Upper lobe of left lung (tissue), 6 donors: ENCODE results near the gene ADGB. TPM values are rescaled to one million over a fixed set of nuclear protein-coding genes. Genes with fewer than 3 reads are reported as not detected.

Experiments
- ATAC-seq, 2 donors: fragments of 200-7000 bp; cut with Tn5 transposase; one replicate each; pipeline ENCODE4 v1.9.1; 2022; ENCODE audit warnings: mild to moderate bottlenecking in 2 of 2, moderate library complexity in 2 of 2; ENCODE audit not compliant: low FRiP score in 2 of 2
- DNase-seq, 2 donors: peaks; one replicate each; pipeline ENCODE4 v3.0.0-alpha.2; 2019 to 2020
- H3K27ac ChIP-seq, 4 donors: fragments of 200-600 bp; sonication (generic); one replicate each; pipeline ENCODE4 v1.5.1; 2016 to 2019
- H3K27me3 ChIP-seq, 4 donors: fragments of 200-600 bp; sonication (generic); one replicate each; pipeline ENCODE4 v1.5.1; 2017 to 2019
- H3K36me3 ChIP-seq, 4 donors: fragments of 200-600 bp; sonication (generic); one replicate each; pipeline ENCODE4 v1.5.1; 2016 to 2019
- H3K4me1 ChIP-seq, 4 donors: fragments of 200-600 bp; sonication (generic); one replicate each; pipeline ENCODE4 v1.5.1; 2018 to 2019
- H3K4me3 ChIP-seq, 4 donors: fragments of 200-600 bp; sonication (generic); one replicate each; pipeline ENCODE4 v1.5.1; 2017 to 2019; ENCODE audit warnings: mild to moderate bottlenecking in 2 of 4, moderate library complexity in 1 of 4
- H3K9me3 ChIP-seq, 4 donors: fragments of 200-600 bp; sonication (generic); one replicate each; pipeline ENCODE4 v1.5.1; 2018 to 2019
- CTCF ChIP-seq, 6 experiments: fragments of 450-650 bp in 4 of 6; fragments of 200-600 bp in 2 of 6; sonication (generic) in 2 of 6; IDR thresholded peaks; one replicate each; pipeline ENCODE4 v1.5.1; 2016 to 2019; ENCODE audit warnings: antibody characterized with exemption in 6 of 6
- EP300 ChIP-seq, 4 donors: sonication (generic); formaldehyde crosslinking; IDR thresholded peaks; one replicate each; pipeline ENCODE4 v1.5.1; 2017; ENCODE audit warnings: antibody characterized with exemption in 4 of 4, control low read depth in 2 of 4
- POLR2A ChIP-seq, 4 donors: fragments of 450-650 bp; IDR thresholded peaks; one replicate each; pipeline ENCODE4 v1.5.1; 2016 to 2017; ENCODE audit warnings: antibody characterized with exemption in 4 of 4, mild to moderate bottlenecking in 2 of 4
- POLR2AphosphoS5 ChIP-seq, 2 donors: sonication (generic); formaldehyde crosslinking; IDR thresholded peaks; one replicate each; pipeline ENCODE4 v1.5.1; 2017; ENCODE audit warnings: antibody characterized with exemption in 2 of 2
- WGBS, 2 donors: methylation state at CpG; one replicate each; pipeline ENCODE4 v1.1.5; 2017 to 2018; 5-methylcytosine and 5-hydroxymethylcytosine counted together
- total RNA-seq, 6 donors: library from RNA; depleted of rRNA in 4 of 6; stranded (reverse); fragments of >200 nt in 4 of 6; gene quantifications; one replicate each; pipeline versions ENCODE4 v1.1.0 to v1.2.1, GENCODE V29; 2016 to 2021
- donor health status: DM: no; HTN: no; CAD: no; lungs with moderate emphysema.
- donor health status: DM: no; HTN: yes; CAD: no; lungs with severe emphysema.

Gene ADGB
- total RNA-seq, 6 donors from 2014 or later, result 0.31 to 34.6 (median 6.2) TPM

- Histone ChIP-seq H3K36me3 (no peaks in the 10 kb centered on the region), H3K27me3 (no peaks in the 10 kb centered on the region), H3K9me3 (no peaks in the 10 kb centered on the region), H3K4me3 (no peak overlapping the region), H3K4me1 (peaks cover 0 to 3% (median 0%) of the 10 kb centered on the region in 4 donors), H3K27ac (no peak overlapping the region)
- no peak for ATAC-seq
- no peak for TF ChIP-seq CTCF (IDR thresholded peaks at IDR 0.05)
- no peak for TF ChIP-seq EP300 (IDR thresholded peaks at IDR 0.05)
- no peak for TF ChIP-seq POLR2A (IDR thresholded peaks at IDR 0.05)
- TF ChIP-seq POLR2AphosphoS5 (IDR thresholded peaks at IDR 0.05), result no peak
- 83 to 95% methylated on average over 1 of the region's 1 CpG for WGBS, 2 donors
- DNase-seq, result no peak
Measured at GRCh38 chr6:146855889-146856288, 257.1 kb downstream of the ADGB start.

GRCh38 chr6:146856296-146856695 is 257.5 kb downstream of the ADGB start:
- TF ChIP-seq CTCF (IDR thresholded peaks at IDR 0.05), result no peak
- no peak for TF ChIP-seq POLR2A (IDR thresholded peaks at IDR 0.05)
- no peak for TF ChIP-seq EP300 (IDR thresholded peaks at IDR 0.05)
- no peak for TF ChIP-seq POLR2AphosphoS5 (IDR thresholded peaks at IDR 0.05)
- Histone ChIP-seq H3K9me3 (no peaks in the 10 kb centered on the region), H3K4me3 (no peak overlapping the region), H3K27me3 (no peaks in the 10 kb centered on the region), H3K36me3 (no peaks in the 10 kb centered on the region), H3K27ac (no peak overlapping the region), H3K4me1 (peaks cover 0 to 3% (median 0%) of the 10 kb centered on the region in 4 donors)
- WGBS, 2 donors, result 84 to 91% methylated on average over 7 of the region's 7 CpGs
- ATAC-seq, result no peak
- no peak for DNase-seq

- peak overlapping the region in 3 of 4 donors; percentile 10 to 44 (median 31) for H3K4me3 ChIP-seq
- TF ChIP-seq CTCF (IDR thresholded peaks at IDR 0.05) (peak; percentile 93 to 99 (median 97)), POLR2A (IDR thresholded peaks at IDR 0.05) (no peak), POLR2AphosphoS5 (IDR thresholded peaks at IDR 0.05) (peak; percentile 31 to 63)
- WGBS, 2 donors, result 25 to 37% methylated on average over 15 to 27 of the region's 27 CpGs
- H3K36me3 ChIP-seq, result no peaks in the 10 kb centered on the region
- no peaks in the 10 kb centered on the region for H3K27me3 ChIP-seq
- peaks cover 0 to 3% (median 0%) of the 10 kb centered on the region in 4 donors for H3K4me1 ChIP-seq
- ATAC-seq (peak; percentile 94 to 98), DNase-seq (peak; percentile 90 to 94)
- peak overlapping the region in 3 of 4 donors; percentile 25 to 52 (median 50) for H3K27ac ChIP-seq
- no peaks in the 10 kb centered on the region for H3K9me3 ChIP-seq
Measured at GRCh38 chr6:146857180-146857979, 258.6 kb downstream of the ADGB start.

GRCh38 chr6:146857980-146858347 is 259.2 kb downstream of the ADGB start:
- no peaks in the 10 kb centered on the region for H3K9me3 ChIP-seq
- no peaks in the 10 kb centered on the region for H3K27me3 ChIP-seq
- peaks cover 0 to 3% (median 0%) of the 10 kb centered on the region in 4 donors for H3K4me1 ChIP-seq
- WGBS, 2 donors, result 56 to 59% methylated on average over 5 of the region's 5 CpGs
- no peak for TF ChIP-seq POLR2AphosphoS5 (IDR thresholded peaks at IDR 0.05)
- no peak for TF ChIP-seq EP300 (IDR thresholded peaks at IDR 0.05)
- no peak for TF ChIP-seq POLR2A (IDR thresholded peaks at IDR 0.05)
- TF ChIP-seq CTCF (IDR thresholded peaks at IDR 0.05), result no peak
- no peak for DNase-seq
- H3K27ac ChIP-seq, result peak overlapping the region in 3 of 4 donors; percentile 25 to 52 (median 50)
- peak overlapping the region in 3 of 4 donors; percentile 10 to 44 (median 31) for H3K4me3 ChIP-seq
- peak in 1 of 2 donors; percentile 38 for ATAC-seq
- H3K36me3 ChIP-seq, result no peaks in the 10 kb centered on the region
